ENCODE measurements around the gene PHYHD1.
A peak's percentile ranks its signal among the peaks of the same experiment; 100 is the strongest.

PHYHD1 gene

GRCh38 chr9:128885798-128886197 is 35.0 kb upstream of the PHYHD1 start:
- no peak for TF ChIP-seq ZFX (IDR thresholded peaks at IDR 0.05; ENCODE audit: borderline replicate concordance)

GRCh38 chr9:128886211-128886891 is 34.4 kb upstream of the PHYHD1 start:
- H3K27ac ChIP-seq = peak overlapping the region; percentile 93
- TF ChIP-seq CTCF (IDR thresholded peaks at IDR 0.05) (no peak), ZFX (IDR thresholded peaks at IDR 0.05; ENCODE audit: borderline replicate concordance) (no peak)

More at GRCh38 chr9:128885798-128886197, 35.0 kb upstream of the PHYHD1 start:
- H3K27ac ChIP-seq = peak overlapping the region; percentile 93

GRCh38 chr9:128887049-128887448 is 33.7 kb upstream of the PHYHD1 start:
- H3K27ac ChIP-seq = peak overlapping the region; percentile 93
- TF ChIP-seq CTCF (IDR thresholded peaks at IDR 0.05) (no peak), ZFX (IDR thresholded peaks at IDR 0.05; ENCODE audit: borderline replicate concordance) (no peak)

GRCh38 chr9:128887914-128888350 is 32.9 kb upstream of the PHYHD1 start:
- peak overlapping the region; percentile 93 for H3K27ac ChIP-seq

GRCh38 chr9:128891321-128892220 is 29.2 kb upstream of the PHYHD1 start:
- H3K27ac ChIP-seq = peak overlapping the region; percentile 93

More at GRCh38 chr9:128887914-128888350, 32.9 kb upstream of the PHYHD1 start:
- TF ChIP-seq ZFX (IDR thresholded peaks at IDR 0.05; ENCODE audit: borderline replicate concordance) = no peak
- TF ChIP-seq CTCF (IDR thresholded peaks at IDR 0.05) = no peak

GRCh38 chr9:128892221-128892921 is 28.4 kb upstream of the PHYHD1 start:
- TF ChIP-seq ZFX (IDR thresholded peaks at IDR 0.05; ENCODE audit: borderline replicate concordance) = no peak
- TF ChIP-seq CTCF (IDR thresholded peaks at IDR 0.05) = no peak
- peak overlapping the region; percentile 93 for H3K27ac ChIP-seq

More at GRCh38 chr9:128891321-128892220, 29.2 kb upstream of the PHYHD1 start:
- TF ChIP-seq ZFX (IDR thresholded peaks at IDR 0.05; ENCODE audit: borderline replicate concordance) (no peak), CTCF (IDR thresholded peaks at IDR 0.05) (no peak)

- peak overlapping the region; percentile 93 for H3K27ac ChIP-seq
- TF ChIP-seq CTCF (IDR thresholded peaks at IDR 0.05) (no peak), ZFX (IDR thresholded peaks at IDR 0.05; ENCODE audit: borderline replicate concordance) (no peak)
Observed at GRCh38 chr9:128893354-128893753, 27.4 kb upstream of the PHYHD1 start.

Data from 22Rv1 (cell line).